HepG2 (cell line): ENCODE results near the gene RPS6KA3. TPM values are rescaled to one million over a fixed set of nuclear protein-coding genes. Genes with fewer than 3 reads are reported as not detected.
A peak's percentile ranks its signal among the peaks of the same experiment; 100 is the strongest.

Experiments
- CENPT ChIP-seq: sonication (generic); formaldehyde crosslinking; IDR thresholded peaks from 2 replicates; pipeline ENCODE4 v1.8.0; 2022; ENCODE audit warnings: low read depth, mild to moderate bottlenecking, moderate library complexity, missing genetic modification reagents
- ELF1 ChIP-seq: sonication (generic); formaldehyde crosslinking; IDR thresholded peaks from 2 replicates; pipeline ENCODE4 v1.4.0; 2020; ENCODE audit warnings: missing genetic modification reagents
- GZF1 ChIP-seq: sonication (generic); formaldehyde crosslinking; IDR thresholded peaks from 2 replicates; pipeline ENCODE4 v1.5.1; 2020; ENCODE audit warnings: mild to moderate bottlenecking, missing genetic modification reagents
- IRF9 ChIP-seq: sonication (generic); formaldehyde crosslinking; IDR thresholded peaks from 2 replicates; pipeline ENCODE4 v1.8.0; 2022; ENCODE audit warnings: missing genetic modification reagents, mild to moderate bottlenecking, borderline replicate concordance
- JDP2 ChIP-seq: sonication (generic); formaldehyde crosslinking; IDR thresholded peaks from 2 replicates; pipeline ENCODE4 v1.8.1; 2022; ENCODE audit warnings: missing genetic modification reagents, borderline replicate concordance
- KMT2B ChIP-seq: IDR thresholded peaks from 2 replicates; pipeline ENCODE4 v1.6.1; 2016; ENCODE audit warnings: missing genetic modification reagents, missing compliant biosample characterization
- MAZ ChIP-seq, 2 experiments: sonication (generic) in 1 of 2; formaldehyde crosslinking in 1 of 2; IDR thresholded peaks; 2 replicates each; pipeline versions ENCODE4 v1.5.0 to v1.6.1; 2012 to 2020; ENCODE audit warnings: low read depth in 2 of 2, mild to moderate bottlenecking in 2 of 2, borderline replicate concordance in 1 of 2, improper control_type of control experiment in 1 of 2, low read length in 1 of 2, missing genetic modification reagents in 1 of 2, moderate library complexity in 1 of 2
- MTA3 ChIP-seq: sonication (generic); formaldehyde crosslinking; IDR thresholded peaks from 2 replicates; pipeline ENCODE4 v1.4.0; 2020; ENCODE audit warnings: missing genetic modification reagents
- MZF1 ChIP-seq: sonication (generic); formaldehyde crosslinking; IDR thresholded peaks from 2 replicates; pipeline ENCODE4 v1.8.1; 2023; ENCODE audit warnings: mild to moderate bottlenecking, missing genetic modification reagents, borderline replicate concordance
- NFYB ChIP-seq: sonication (generic); formaldehyde crosslinking; IDR thresholded peaks from 2 replicates; pipeline ENCODE4 v1.4.0; 2020; ENCODE audit warnings: missing genetic modification reagents
- PHF21A ChIP-seq: sonication (generic); formaldehyde crosslinking; IDR thresholded peaks from 2 replicates; pipeline ENCODE4 v1.5.0; 2020; ENCODE audit warnings: mild to moderate bottlenecking, missing genetic modification reagents
- RXRB ChIP-seq: IDR thresholded peaks from 2 replicates; pipeline ENCODE4 v1.6.1; 2016; ENCODE audit warnings: borderline replicate concordance, missing genetic modification reagents, missing compliant biosample characterization
- SIN3A ChIP-seq: IDR thresholded peaks from 2 replicates; pipeline ENCODE4 v1.6.1; 2011; ENCODE audit warnings: low read depth, mild to moderate bottlenecking, control low read depth, low read length, borderline replicate concordance
- SUZ12 ChIP-seq: fragments of 150-350 bp; IDR thresholded peaks from 2 replicates; pipeline ENCODE4 v1.6.1; 2014; ENCODE audit warnings: low read depth, low read length
- TFDP1 ChIP-seq: IDR thresholded peaks from 2 replicates; pipeline ENCODE4 v1.6.1; 2016; ENCODE audit warnings: missing compliant biosample characterization, missing genetic modification reagents, borderline replicate concordance
- TMF1 ChIP-seq: sonication (generic); formaldehyde crosslinking; IDR thresholded peaks from 2 replicates; pipeline ENCODE4 v1.8.1; 2022; ENCODE audit warnings: low read depth, missing genetic modification reagents
- TOE1 ChIP-seq: sonication (generic); formaldehyde crosslinking; IDR thresholded peaks from 2 replicates; pipeline ENCODE4 v1.4.0; 2020; ENCODE audit warnings: mild to moderate bottlenecking, missing genetic modification reagents
- ZBTB43 ChIP-seq: sonication (generic); formaldehyde crosslinking; conservative IDR thresholded peaks from 2 replicates; pipeline ENCODE4 v1.4.0; 2020; ENCODE audit warnings: missing genetic modification reagents
- ZC3H4 ChIP-seq: sonication (generic); formaldehyde crosslinking; IDR thresholded peaks from 2 replicates; pipeline ENCODE4 v1.4.0; 2020; ENCODE audit warnings: missing genetic modification reagents, borderline replicate concordance
- ZNF326 ChIP-seq: sonication (generic); formaldehyde crosslinking; IDR thresholded peaks from 2 replicates; pipeline ENCODE4 v1.4.0; 2020; ENCODE audit warnings: missing genetic modification reagents, borderline replicate concordance
- ZNF331 ChIP-seq: sonication (generic); formaldehyde crosslinking; IDR thresholded peaks from 2 replicates; pipeline ENCODE4 v1.4.0; 2020; ENCODE audit warnings: missing genetic modification reagents
- ZNF333 ChIP-seq: sonication (generic); formaldehyde crosslinking; IDR thresholded peaks from 2 replicates; pipeline ENCODE4 v1.4.0; 2020; ENCODE audit warnings: mild to moderate bottlenecking, missing genetic modification reagents, borderline replicate concordance
- ZNF510 ChIP-seq: sonication (generic); formaldehyde crosslinking; IDR thresholded peaks from 2 replicates; pipeline ENCODE4 v1.4.0; 2020; ENCODE audit warnings: low read depth, mild to moderate bottlenecking, missing genetic modification reagents
- ZNF512 ChIP-seq: sonication (generic); formaldehyde crosslinking; IDR thresholded peaks from 2 replicates; pipeline ENCODE4 v1.4.0; 2020; ENCODE audit warnings: mild to moderate bottlenecking, missing genetic modification reagents
- ZNF75D ChIP-seq: sonication (generic); formaldehyde crosslinking; IDR thresholded peaks from 2 replicates; pipeline ENCODE4 v1.8.1; 2023; ENCODE audit warnings: missing genetic modification reagents, mild to moderate bottlenecking, borderline replicate concordance
- ZNF784 ChIP-seq: sonication (generic); formaldehyde crosslinking; IDR thresholded peaks from 2 replicates; pipeline ENCODE4 v1.5.1; 2020; ENCODE audit warnings: missing genetic modification reagents, mild to moderate bottlenecking, borderline replicate concordance
- polyA plus RNA-seq, 8 experiments: library from polyadenylated mRNA; depleted of rRNA in 3 of 8; stranded (reverse) in 7 of 8; unstranded in 1 of 8; fragments of >200 nt; fragmentation: Illumina TruSeq in 4 of 8; extraction: Trizol in 4 of 8; gene quantifications; 2 replicates each; pipeline versions ENCODE4 v1.2.1 to v1.2.3, GENCODE V29; 2011 to 2016; ENCODE audit warnings: low read depth in 4 of 8, missing spikeins in 1 of 8, mixed read lengths in 1 of 8; ENCODE audit not compliant: insufficient read depth in 1 of 8
- total RNA-seq, 5 experiments: library from RNA; depleted of rRNA; stranded (reverse); fragments of >200 nt; fragmentation: Illumina TruSeq; extraction: Trizol; gene quantifications; 2 replicates each; pipeline ENCODE4 v1.2.3, GENCODE V29; 2016; ENCODE audit warnings: low read depth in 1 of 5

Gene RPS6KA3
- total and polyA plus RNA-seq, 2 of the 13 experiments (the other 11 are each of a cell fraction or from before 2014, with no cell fraction given) = 314 to 357 TPM

GRCh38 chrX:20306668-20307067 lies 40.0 kb upstream of the RPS6KA3 start (continued):
- TF ChIP-seq PHF21A (CRISPR knock-in tag) (no peak), ZNF784 (CRISPR knock-in tag) (no peak), TFDP1 (CRISPR knock-in tag) (peak; percentile 26; the same call in 1 of the 2 replicates), ZBTB43 (CRISPR knock-in tag) (no peak), NFYB (CRISPR knock-in tag) (no peak), ZNF75D (CRISPR knock-in tag) (no peak), ZNF333 (no peak), ZC3H4 (CRISPR knock-in tag) (no peak), MAZ (IDR thresholded peaks at IDR 0.05; ENCODE audit: borderline replicate concordance, low read depth, low read length) (no peak), MAZ (CRISPR knock-in tag; IDR thresholded peaks at IDR 0.05; ENCODE audit: low read depth) (no peak), MZF1 (CRISPR knock-in tag) (no peak), MTA3 (no peak), TOE1 (CRISPR knock-in tag) (no peak), ZNF331 (CRISPR knock-in tag) (peak; percentile 21; the same call in 1 of the 2 replicates), IRF9 (CRISPR knock-in tag) (no peak), ZNF326 (CRISPR knock-in tag) (no peak), ELF1 (CRISPR knock-in tag) (no peak), ZNF512 (no peak), JDP2 (CRISPR knock-in tag) (no peak), SIN3A (no peak), CENPT (CRISPR knock-in tag) (no peak), KMT2B (CRISPR knock-in tag) (no peak), GZF1 (CRISPR knock-in tag) (no peak), RXRB (peak; percentile 58), TMF1 (CRISPR knock-in tag) (no peak), ZNF510 (CRISPR knock-in tag) (no peak), SUZ12 (no peak)
